ENCODE data around the gene BBLN. TPM values are rescaled to one million over a fixed set of nuclear protein-coding genes. Genes with fewer than 3 reads are reported as not detected.
A peak's percentile ranks its signal among the peaks of the same experiment; 100 is the strongest.
"Not testable (repeated sequence)": the region's sequence is repeated elsewhere in the genome, so short reads cannot be mapped to it uniquely, and the experiment has no call there.

The BBLN gene
- total RNA-seq, 1 experiment from 2014 or later: 74.9 TPM

DNA sequence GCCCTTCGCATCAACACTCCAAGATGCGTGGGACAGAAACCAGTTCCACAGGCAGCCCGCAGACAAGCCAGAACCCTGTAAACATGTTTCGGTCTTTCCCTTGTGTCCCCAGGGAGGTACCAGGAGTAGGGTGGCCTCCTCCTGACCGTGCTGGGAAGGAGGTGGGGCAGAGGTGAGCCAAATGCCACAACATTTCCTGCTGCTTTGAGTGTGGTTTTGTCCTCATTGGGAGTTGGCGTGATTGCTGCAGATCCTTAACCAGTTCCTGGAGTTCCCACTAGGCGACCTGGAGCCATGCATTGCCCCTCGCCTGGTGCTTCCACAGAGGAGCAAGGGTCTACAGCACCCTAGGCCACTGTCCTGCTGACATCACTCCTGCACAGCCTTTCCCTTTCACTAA is 24.5 kb upstream of the BBLN start:
- DNase-seq: peak; percentile 24
- not testable (repeated sequence) for H3K27me3 ChIP-seq (ENCODE audit: insufficient read depth, low read length); H3K36me3 Mint-ChIP-seq (ENCODE audit: insufficient read depth in 1 of 3, low read depth in 3 of 3); H4K8ac ChIP-seq (replicated peaks; ENCODE audit: insufficient read length, low read depth, low read length); H2BK5ac ChIP-seq (ENCODE audit: insufficient read length, low read length); H3K56ac ChIP-seq (ENCODE audit: insufficient read length, low read depth, low read length); H3K4me2 ChIP-seq (ENCODE audit: insufficient read depth, insufficient read length, low read length); H2AK5ac ChIP-seq (ENCODE audit: insufficient read length, low read length); H3K14ac ChIP-seq (ENCODE audit: insufficient read depth, low read length); H3K27ac Mint-ChIP-seq; H3K9me3 ChIP-seq (ENCODE audit: control insufficient read depth, low read depth, low read length); H3K4me1 ChIP-seq (ENCODE audit: insufficient read depth, low read length); H4K20me1 ChIP-seq (ENCODE audit: control insufficient read depth, insufficient read depth, insufficient read length); H3K23ac ChIP-seq (ENCODE audit: insufficient read length, low read depth, low read length); H3K79me1 ChIP-seq (ENCODE audit: insufficient read depth, low read depth, low read length, poor library complexity, severe bottlenecking); H3K9me3 Mint-ChIP-seq; H2BK15ac ChIP-seq (ENCODE audit: low read depth, low read length); H3K4me3 Mint-ChIP-seq; H3K9ac ChIP-seq (ENCODE audit: extremely low read depth, insufficient read length, low read length); H3K4ac ChIP-seq (ENCODE audit: low read depth, low read length); H3K27ac ChIP-seq (ENCODE audit: insufficient read length, low read depth, low read length); H3T11ph ChIP-seq (ENCODE audit: low read length); H4K5ac ChIP-seq (ENCODE audit: insufficient read length, low read depth, low read length); H2BK20ac ChIP-seq (ENCODE audit: low read depth, low read length, poor library complexity, severe bottlenecking); H2AFZ ChIP-seq (ENCODE audit: low read length); H3K79me2 ChIP-seq (ENCODE audit: insufficient read depth, low read length); H2BK120ac ChIP-seq (ENCODE audit: low read depth, low read length, poor library complexity, severe bottlenecking); H4K91ac ChIP-seq (ENCODE audit: insufficient read length, low read depth, low read length); H3K23me2 ChIP-seq (ENCODE audit: insufficient read length, low read depth, low read length, poor library complexity, severe bottlenecking); H2BK12ac ChIP-seq (ENCODE audit: insufficient read length, low read depth, low read length)
- no CpG with 5 or more reads among the region's 8 CpGs for WGBS (ENCODE audit: extremely low coverage, insufficient read length, low lambda C conversion rate)
- Mint-ChIP-seq H3K27me3 (ENCODE audit: low read depth) (peaks cover 54% of the 10 kb centered on the region), H3K4me1 (peaks cover 8 to 11% of the 10 kb centered on the region in 2 experiments)
- peak overlapping the region; percentile 64 for H3K18ac ChIP-seq (ENCODE audit: insufficient read length, low read depth, low read length)
